HG03175 (cell line): Measurements from ENCODE around the gene ATP1B3.
A peak's percentile ranks its signal among the peaks of the same experiment; 100 is the strongest.
"Not testable (repeated sequence)": the region's sequence is repeated elsewhere in the genome, so short reads cannot be mapped to it uniquely, and the experiment has no call there.

Experiments
- ATAC-seq: cut with Tn5 transposase; IDR thresholded peaks from one replicate; pipeline ENCODE4 v1.9.1; 2021; ENCODE audit warnings: mild to moderate bottlenecking, moderate library complexity; ENCODE audit not compliant: unreplicated experiment

Gene ATP1B3

DNA sequence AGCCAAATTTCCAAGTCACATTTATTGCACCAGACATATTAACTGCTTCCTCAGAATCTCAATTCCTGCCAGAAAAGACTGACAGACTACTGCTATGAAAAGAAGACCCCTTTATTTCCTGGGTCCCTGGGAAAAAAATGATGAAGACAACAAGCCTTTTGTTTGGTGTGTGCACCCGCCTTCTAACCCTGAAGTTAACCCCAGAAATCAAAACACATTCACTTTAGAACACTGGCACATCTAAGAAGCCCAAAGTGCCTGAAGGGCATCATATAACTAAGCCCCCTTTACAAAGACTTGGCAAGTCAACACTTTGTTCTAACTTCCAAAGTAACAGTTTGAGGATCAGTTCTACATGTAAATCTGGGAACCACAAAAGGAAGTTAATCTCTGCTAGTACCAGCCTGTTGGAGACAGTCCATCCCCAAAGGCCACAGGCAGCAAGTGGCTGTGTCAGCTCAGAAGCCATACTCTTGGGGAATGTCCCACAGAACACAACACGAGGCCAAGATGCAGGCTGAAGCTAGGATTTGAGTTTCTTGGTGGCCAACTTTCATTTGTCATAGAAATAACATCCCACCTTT, 16.3 kb upstream of the ATP1B3 start:
- no peak for ATAC-seq

- no peak for ATAC-seq
These were observed 15.5 kb upstream of the ATP1B3 start for GRCh38 chr3:141860766-141861513.

- no peak for ATAC-seq
These were observed 14.1 kb upstream of the ATP1B3 start for GRCh38 chr3:141862279-141862816.

DNA sequence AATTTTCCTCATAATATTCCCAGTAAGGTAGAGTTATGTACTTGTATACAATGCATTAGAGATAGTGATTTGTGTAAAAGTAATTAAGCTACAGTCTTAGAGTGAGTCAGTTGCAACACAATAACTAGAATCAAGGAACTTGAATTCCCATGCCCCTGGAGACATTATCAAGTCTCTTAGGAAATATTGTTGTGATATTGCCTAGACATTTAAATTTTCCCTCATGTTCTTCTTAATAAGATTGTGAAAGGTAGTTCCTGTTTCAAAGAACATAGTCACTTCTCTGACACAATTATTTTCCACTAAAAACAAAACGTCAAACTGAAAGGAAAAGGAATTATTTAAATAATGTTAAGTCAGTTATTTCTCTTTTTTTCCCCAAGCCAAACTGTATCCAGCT, 13.0 kb upstream of the ATP1B3 start:
- no peak for ATAC-seq

- ATAC-seq: no peak
These were observed 12.0 kb upstream of the ATP1B3 start for GRCh38 chr3:141864281-141864970.

DNA sequence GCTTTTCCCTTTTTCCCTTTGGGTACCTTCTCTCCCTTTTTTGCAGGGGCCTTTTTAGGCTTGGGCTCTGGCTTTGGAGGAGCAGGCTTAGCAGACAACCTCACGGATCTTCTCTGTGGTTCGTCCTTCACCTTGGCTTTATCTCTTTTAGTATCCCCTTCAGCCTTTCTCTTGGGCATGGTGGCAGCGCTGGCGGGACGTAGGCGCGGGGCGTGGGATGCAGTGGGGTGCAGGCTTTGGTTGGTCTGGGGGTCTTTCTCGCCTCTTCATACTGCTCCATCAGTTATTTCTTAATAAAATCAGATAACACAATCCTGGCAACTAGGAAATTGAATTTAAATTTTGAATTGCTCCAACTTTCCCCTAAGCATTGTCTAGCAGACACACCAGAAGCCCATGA, 11.3 kb upstream of the ATP1B3 start:
- ATAC-seq: no peak

DNA sequence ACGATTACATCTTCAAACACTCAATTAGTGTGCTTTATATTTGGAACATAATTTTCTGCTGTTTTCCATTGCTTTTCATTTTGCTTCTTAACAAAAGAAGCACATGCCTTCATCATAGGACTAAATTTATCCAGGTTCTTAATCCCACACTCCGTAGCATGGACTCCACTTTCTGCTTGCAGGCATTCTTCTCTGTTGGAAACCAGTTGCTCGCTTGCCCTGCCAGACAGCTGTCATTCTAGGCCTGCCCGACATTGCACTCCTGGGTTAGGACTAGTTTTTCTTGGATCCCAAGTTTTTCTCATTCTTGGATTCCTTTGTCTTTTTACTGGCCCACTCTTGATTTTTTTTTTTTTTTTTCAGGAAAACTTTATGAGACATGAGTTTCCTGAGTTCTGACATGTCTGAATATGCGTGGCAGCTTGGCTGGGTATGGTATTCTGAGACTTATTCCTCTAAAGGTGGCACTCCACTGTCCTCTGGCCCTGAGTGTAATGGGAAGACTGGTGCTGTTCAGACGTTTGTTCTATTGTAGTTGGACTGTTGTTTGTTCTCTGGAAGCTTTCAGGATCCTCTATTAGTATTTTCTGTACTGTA, 6.3 kb upstream of the ATP1B3 start:
- no peak for ATAC-seq

GRCh38 chr3:141875374-141875892, 1.0 kb upstream of the ATP1B3 start:
- peak; percentile 60 for ATAC-seq

- ATAC-seq: peak; percentile 44
These were observed 506 bp upstream of the ATP1B3 start for GRCh38 chr3:141875893-141876380.

- peak; percentile 14 for ATAC-seq
These were observed 613 bp downstream of the ATP1B3 start for GRCh38 chr3:141876891-141877621.

DNA sequence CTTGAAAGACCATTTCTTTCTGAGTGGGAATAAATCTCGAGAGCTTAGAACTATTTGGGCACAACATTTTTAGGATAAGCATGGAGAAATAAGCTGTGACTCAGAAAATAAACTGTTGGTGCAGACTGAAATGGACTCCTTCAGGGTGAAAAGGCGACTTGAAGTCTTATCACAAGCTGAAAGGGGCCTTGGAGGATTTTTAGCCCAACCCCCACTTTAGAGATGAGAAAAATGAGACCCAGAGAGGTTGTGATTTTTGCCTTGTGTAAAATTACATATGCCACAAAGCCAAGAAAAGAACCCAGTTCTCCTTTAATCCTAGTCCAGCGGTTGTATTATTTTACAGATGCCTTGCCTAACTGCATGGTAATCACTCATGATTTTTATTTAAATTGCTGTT, 1.5 kb downstream of the ATP1B3 start:
- ATAC-seq: no peak

GRCh38 chr3:141878326-141878725, 1.9 kb downstream of the ATP1B3 start:
- no peak for ATAC-seq

GRCh38 chr3:141878817-141879216, 2.4 kb downstream of the ATP1B3 start:
- no peak for ATAC-seq

- no peak for ATAC-seq
These were observed 5.3 kb downstream of the ATP1B3 start for GRCh38 chr3:141881702-141882101.

- ATAC-seq: no peak
These were observed 10.6 kb downstream of the ATP1B3 start for GRCh38 chr3:141887051-141887450.

GRCh38 chr3:141888548-141888947, 12.1 kb downstream of the ATP1B3 start:
- not testable (repeated sequence) for ATAC-seq

- ATAC-seq: no peak
These were observed 18.2 kb downstream of the ATP1B3 start for GRCh38 chr3:141894524-141895176.

- no peak for ATAC-seq
These were observed 19.3 kb downstream of the ATP1B3 start for GRCh38 chr3:141895731-141896130.

GRCh38 chr3:141898908-141899307, 22.5 kb downstream of the ATP1B3 start:
- no peak for ATAC-seq

GRCh38 chr3:141900343-141900742, 23.9 kb downstream of the ATP1B3 start:
- no peak for ATAC-seq
